Measurements from ENCODE around the gene ATF2.

ATF2 gene

GRCh38 chr2:175140332-175140731, 27.7 kb downstream of the ATF2 start:
- TF ChIP-seq, protein P1, sequence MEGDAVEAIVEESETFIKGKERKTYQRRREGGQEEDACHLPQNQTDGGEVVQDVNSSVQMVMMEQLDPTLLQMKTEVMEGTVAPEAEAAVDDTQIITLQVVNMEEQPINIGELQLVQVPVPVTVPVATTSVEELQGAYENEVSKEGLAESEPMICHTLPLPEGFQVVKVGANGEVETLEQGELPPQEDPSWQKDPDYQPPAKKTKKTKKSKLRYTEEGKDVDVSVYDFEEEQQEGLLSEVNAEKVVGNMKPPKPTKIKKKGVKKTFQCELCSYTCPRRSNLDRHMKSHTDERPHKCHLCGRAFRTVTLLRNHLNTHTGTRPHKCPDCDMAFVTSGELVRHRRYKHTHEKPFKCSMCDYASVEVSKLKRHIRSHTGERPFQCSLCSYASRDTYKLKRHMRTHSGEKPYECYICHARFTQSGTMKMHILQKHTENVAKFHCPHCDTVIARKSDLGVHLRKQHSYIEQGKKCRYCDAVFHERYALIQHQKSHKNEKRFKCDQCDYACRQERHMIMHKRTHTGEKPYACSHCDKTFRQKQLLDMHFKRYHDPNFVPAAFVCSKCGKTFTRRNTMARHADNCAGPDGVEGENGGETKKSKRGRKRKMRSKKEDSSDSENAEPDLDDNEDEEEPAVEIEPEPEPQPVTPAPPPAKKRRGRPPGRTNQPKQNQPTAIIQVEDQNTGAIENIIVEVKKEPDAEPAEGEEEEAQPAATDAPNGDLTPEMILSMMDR (IDR thresholded peaks at IDR 0.05): no peak

DNA sequence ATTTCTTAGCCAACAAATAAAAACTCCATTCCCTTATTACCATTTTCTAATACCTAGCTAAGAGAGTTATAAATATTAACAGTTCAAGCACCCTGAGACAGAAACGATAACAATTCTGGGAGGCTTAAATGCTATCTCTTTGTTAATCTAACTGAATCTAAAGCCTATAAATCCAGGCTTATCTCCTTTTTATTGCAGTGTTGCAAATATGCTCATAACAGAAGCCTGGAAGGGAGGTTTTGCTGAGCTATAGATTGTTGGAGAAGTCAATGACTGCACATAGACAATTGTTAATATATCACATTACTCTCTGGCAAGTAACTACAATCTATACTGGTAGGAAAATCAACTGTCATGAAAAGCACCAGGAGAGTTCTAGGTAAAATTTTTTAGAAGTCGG, 30.2 kb downstream of the ATF2 start:
- TF ChIP-seq, protein P1 (IDR thresholded peaks at IDR 0.05): no peak

GRCh38 chr2:175136334-175137215, 31.4 kb downstream of the ATF2 start:
- TF ChIP-seq, protein P1 (IDR thresholded peaks at IDR 0.05): no peak

DNA sequence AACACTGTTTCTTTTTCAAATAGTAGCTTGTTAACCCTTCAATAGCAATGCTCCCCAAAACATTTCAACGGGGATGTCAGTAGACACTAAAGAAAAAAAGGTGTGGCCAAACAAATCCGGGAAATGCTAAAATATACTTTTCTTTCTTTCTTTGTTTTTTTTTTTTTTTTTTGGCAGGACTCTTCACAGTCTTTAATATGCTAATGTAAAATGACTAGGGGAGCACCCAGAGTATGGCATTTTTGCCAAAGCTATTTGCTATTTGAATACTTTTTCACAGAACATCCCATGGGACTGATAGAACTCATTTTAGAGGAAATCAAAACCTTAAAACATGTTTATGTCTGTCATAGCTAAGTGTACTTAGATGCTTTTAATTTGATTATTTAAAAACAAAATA, 32.1 kb downstream of the ATF2 start:
- TF ChIP-seq, protein P1 (IDR thresholded peaks at IDR 0.05): no peak

GRCh38 chr2:175135177-175135576, 32.8 kb downstream of the ATF2 start:
- TF ChIP-seq, protein P1 (IDR thresholded peaks at IDR 0.05): no peak

DNA sequence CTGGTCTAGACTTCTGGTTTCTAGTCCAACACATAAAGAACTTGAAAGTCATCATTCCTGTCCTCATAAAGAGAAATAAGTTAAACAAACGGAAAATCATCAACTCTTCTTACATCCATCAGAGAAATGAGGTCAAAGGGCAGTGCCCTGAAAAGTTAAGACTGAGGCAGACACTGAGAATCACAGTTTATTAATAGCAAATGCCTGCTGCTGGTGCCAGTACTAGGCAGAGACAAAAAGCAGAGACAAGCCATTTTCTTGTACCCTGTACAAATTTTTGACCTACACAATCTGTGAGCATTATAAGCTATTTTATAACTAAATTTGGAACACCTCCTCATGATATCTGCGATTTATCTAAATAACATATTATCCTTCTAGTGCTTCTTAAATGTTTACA, 36.8 kb downstream of the ATF2 start:
- TF ChIP-seq, protein P1 (IDR thresholded peaks at IDR 0.05): no peak

GRCh38 chr2:175126661-175127060, 41.3 kb downstream of the ATF2 start:
- TF ChIP-seq, protein P1 (IDR thresholded peaks at IDR 0.05): no peak
